SKM-1 treated with dmso at 0.1 percent for 144 hours (cell line): ENCODE measurements around the gene NOL4L.
"Not testable (repeated sequence)": the region's sequence is repeated elsewhere in the genome, so short reads cannot be mapped to it uniquely, and the experiment has no call there.

Source experiments
- DNase-seq: peaks from one replicate; lab custom pipeline; 2025; ENCODE audit not compliant: unreplicated experiment; lab: John Stamatoyannopoulos, UW

NOL4L gene

GRCh38 chr20:32474009-32474716 lies 111.0 kb downstream of the NOL4L start:
- DNase-seq, result no peak

- DNase-seq, result no peak
Measured at GRCh38 chr20:32473231-32474008, 111.7 kb downstream of the NOL4L start.

- no peak for DNase-seq
Measured at GRCh38 chr20:32472581-32473207, 112.4 kb downstream of the NOL4L start.

- no peak for DNase-seq
Measured at GRCh38 chr20:32470940-32471339, 114.2 kb downstream of the NOL4L start.

GRCh38 chr20:32470025-32470861 lies 114.9 kb downstream of the NOL4L start:
- no peak for DNase-seq

GRCh38 chr20:32468860-32469259 lies 116.3 kb downstream of the NOL4L start:
- no peak for DNase-seq

GRCh38 chr20:32468313-32468640 lies 116.9 kb downstream of the NOL4L start:
- DNase-seq, result no peak

- DNase-seq, result no peak
Measured at GRCh38 chr20:32467506-32468312, 117.4 kb downstream of the NOL4L start.

- DNase-seq, result no peak
Measured at GRCh38 chr20:32466739-32467505, 118.2 kb downstream of the NOL4L start.

- not testable (repeated sequence) for DNase-seq
Measured at GRCh38 chr20:32465901-32466675, 119.0 kb downstream of the NOL4L start.

- DNase-seq, result no peak
Measured at GRCh38 chr20:32465092-32465900, 119.8 kb downstream of the NOL4L start.

- DNase-seq, result no peak
Measured at GRCh38 chr20:32464401-32465091, 120.6 kb downstream of the NOL4L start.

GRCh38 chr20:32463642-32464400 lies 121.3 kb downstream of the NOL4L start:
- DNase-seq, result no peak

GRCh38 chr20:32462900-32463641 lies 122.1 kb downstream of the NOL4L start:
- DNase-seq, result no peak

GRCh38 chr20:32461836-32462600 lies 123.1 kb downstream of the NOL4L start:
- DNase-seq, result no peak
